Measurements from ENCODE around the gene ZNF169.

- no peak for TF ChIP-seq POLR2AphosphoS5 (IDR thresholded peaks at IDR 0.05; ENCODE audit: borderline replicate concordance, low read depth, low read length)
- no peak for TF ChIP-seq EZH2 (IDR thresholded peaks at IDR 0.05)
These were observed 27.0 kb downstream of the ZNF169 start for GRCh38 chr9:94286116-94286515.
